ENCODE results near the gene STK35. TPM values are rescaled to one million over a fixed set of nuclear protein-coding genes. Genes with fewer than 3 reads are reported as not detected.

Gene STK35
- total and polyA plus RNA-seq, 9 of the 15 experiments (the other 6 are each of a cell fraction or from before 2014, with no cell fraction given), result 1.0 to 11.0 (median 6.3) TPM

DNA sequence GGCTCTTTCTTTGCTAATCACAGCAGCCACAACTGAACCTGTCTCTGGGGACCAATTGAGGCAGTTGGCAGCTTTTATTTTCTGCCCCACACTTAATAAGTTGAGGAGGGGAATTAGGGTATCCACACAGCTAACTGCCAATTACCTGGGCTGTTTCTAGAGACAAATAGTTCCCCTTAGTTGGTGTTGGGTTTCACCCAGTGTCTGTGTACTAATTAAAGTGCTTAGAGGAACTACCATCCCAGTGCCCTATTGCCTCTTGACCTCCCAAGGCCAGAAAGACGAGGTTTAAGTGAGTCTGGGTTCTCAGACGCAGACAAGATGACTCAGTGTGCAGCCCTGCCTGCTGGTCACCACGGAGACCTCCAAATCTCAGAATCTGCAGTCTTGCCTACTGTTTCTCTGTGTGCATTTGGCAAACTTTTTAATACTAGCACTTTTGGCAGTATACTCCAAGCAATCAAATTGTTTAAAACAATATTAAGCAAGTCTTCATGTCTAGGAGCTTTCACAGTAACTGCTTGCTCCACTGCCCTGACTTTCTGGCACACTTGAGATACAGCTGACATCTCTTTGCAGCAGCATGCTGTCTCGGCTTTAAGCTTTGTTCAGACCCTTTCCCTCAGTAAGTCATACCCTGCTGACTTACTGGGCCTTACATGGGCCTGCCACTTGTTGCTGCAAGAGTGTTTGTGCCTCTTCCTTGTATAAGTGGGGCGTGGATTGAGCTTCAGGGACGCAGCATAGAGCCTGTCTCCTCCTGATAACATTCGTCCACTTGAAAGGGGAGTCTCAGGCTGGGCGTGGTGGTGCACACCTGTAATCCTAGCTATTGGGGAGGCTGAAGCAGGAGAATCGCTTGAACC lies 31.9 kb downstream of the STK35 start (continued):
- TF ChIP-seq, protein P1, sequence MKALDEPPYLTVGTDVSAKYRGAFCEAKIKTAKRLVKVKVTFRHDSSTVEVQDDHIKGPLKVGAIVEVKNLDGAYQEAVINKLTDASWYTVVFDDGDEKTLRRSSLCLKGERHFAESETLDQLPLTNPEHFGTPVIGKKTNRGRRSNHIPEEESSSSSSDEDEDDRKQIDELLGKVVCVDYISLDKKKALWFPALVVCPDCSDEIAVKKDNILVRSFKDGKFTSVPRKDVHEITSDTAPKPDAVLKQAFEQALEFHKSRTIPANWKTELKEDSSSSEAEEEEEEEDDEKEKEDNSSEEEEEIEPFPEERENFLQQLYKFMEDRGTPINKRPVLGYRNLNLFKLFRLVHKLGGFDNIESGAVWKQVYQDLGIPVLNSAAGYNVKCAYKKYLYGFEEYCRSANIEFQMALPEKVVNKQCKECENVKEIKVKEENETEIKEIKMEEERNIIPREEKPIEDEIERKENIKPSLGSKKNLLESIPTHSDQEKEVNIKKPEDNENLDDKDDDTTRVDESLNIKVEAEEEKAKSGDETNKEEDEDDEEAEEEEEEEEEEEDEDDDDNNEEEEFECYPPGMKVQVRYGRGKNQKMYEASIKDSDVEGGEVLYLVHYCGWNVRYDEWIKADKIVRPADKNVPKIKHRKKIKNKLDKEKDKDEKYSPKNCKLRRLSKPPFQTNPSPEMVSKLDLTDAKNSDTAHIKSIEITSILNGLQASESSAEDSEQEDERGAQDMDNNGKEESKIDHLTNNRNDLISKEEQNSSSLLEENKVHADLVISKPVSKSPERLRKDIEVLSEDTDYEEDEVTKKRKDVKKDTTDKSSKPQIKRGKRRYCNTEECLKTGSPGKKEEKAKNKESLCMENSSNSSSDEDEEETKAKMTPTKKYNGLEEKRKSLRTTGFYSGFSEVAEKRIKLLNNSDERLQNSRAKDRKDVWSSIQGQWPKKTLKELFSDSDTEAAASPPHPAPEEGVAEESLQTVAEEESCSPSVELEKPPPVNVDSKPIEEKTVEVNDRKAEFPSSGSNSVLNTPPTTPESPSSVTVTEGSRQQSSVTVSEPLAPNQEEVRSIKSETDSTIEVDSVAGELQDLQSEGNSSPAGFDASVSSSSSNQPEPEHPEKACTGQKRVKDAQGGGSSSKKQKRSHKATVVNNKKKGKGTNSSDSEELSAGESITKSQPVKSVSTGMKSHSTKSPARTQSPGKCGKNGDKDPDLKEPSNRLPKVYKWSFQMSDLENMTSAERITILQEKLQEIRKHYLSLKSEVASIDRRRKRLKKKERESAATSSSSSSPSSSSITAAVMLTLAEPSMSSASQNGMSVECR (CRISPR knock-in tag; IDR thresholded peaks at IDR 0.05), result no peak

DNA sequence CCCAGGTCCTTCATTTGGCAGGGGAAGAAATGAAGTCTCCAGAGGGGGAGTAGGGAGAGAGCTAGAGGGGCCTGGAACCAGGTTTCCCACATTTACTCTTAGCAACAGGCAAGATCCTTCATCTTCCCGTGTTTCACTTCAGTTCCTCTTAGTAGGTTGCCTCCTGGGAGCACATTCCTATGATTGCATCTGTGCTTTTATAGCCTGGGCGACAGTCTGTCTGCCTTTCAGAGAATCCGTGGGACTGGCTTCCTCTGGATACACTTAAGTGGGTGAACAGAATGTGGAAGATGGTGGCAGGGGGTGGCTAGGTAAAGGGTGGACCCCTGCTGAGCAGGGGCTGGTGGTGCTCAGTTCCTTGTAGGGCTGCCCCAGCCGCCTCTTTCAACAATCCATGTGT lies 33.4 kb downstream of the STK35 start:
- H3K9me3 ChIP-seq (replicated peaks; ENCODE audit: control insufficient read depth, insufficient read depth, low read depth, low read length), result no peaks in the 10 kb centered on the region
- H3K9ac ChIP-seq (ENCODE audit: insufficient read depth in 1 of 2, low read depth in 2 of 2, low read length in 2 of 2), result no peak overlapping the region
- DNase-seq (ENCODE audit: extremely low read depth in 1 of 4, low spot score in 3 of 4) (no peak), ATAC-seq (no peak), FAIRE-seq (no peak)
- H3K4me1 ChIP-seq (replicated peaks in 1 of 2; ENCODE audit: control insufficient read depth in 2 of 2, insufficient read depth in 2 of 2, low read length in 2 of 2), result no peaks in the 10 kb centered on the region; a peak in 3 of 5 replicates
- H3K27ac ChIP-seq (ENCODE audit: extremely low read depth, low read depth, low read length), result no peak overlapping the region
- H3K4me3 ChIP-seq, result no peak overlapping the region
- ChIA-PET POLR2A (no interaction called here), CTCF (ENCODE audit: low intra/inter-chr PET ratio) (no interaction called here)
- intact Hi-C loops (cut with micrococcal nuclease) (no loop called here), in situ Hi-C loops (cut with MboI) (no loop called here)
- H3K4me2 ChIP-seq (ENCODE audit: insufficient read depth, low read length), result no peak overlapping the region
- peaks cover 11% of the 10 kb centered on the region for H3K79me2 ChIP-seq (ENCODE audit: control insufficient read depth, insufficient read depth, low read length)
- H4K20me1 ChIP-seq (replicated peaks; ENCODE audit: control insufficient read depth, insufficient read depth, low read length), result peaks cover 24% of the 10 kb centered on the region
- no peaks in the 10 kb centered on the region for H3K27me3 ChIP-seq (ENCODE audit: control insufficient read depth in 2 of 2, insufficient read depth in 2 of 2, low read length in 2 of 2)
- no peaks in the 10 kb centered on the region; the same call in 2 of the 3 replicates for H3K36me3 ChIP-seq (ENCODE audit: control insufficient read depth, insufficient read depth, low read length)
- H3K9me1 ChIP-seq (ENCODE audit: control insufficient read depth, insufficient read depth, low read length), result peaks cover 5% of the 10 kb centered on the region
- 85% methylated on average over 4 of the region's 4 CpGs for WGBS (ENCODE audit: insufficient coverage, low coverage, missing lambda C conversion rate)
- BruUV-seq (replicated peaks), result no TSS peak
- no peak overlapping the region for H2AFZ ChIP-seq (ENCODE audit: low read depth, low read length)
- TF ChIP-seq ZNF146 (CRISPR knock-in tag; IDR thresholded peaks at IDR 0.05; ENCODE audit: unreplicated experiment) (no peak), ATF7 (IDR thresholded peaks at IDR 0.05) (no peak), ZNF274 (IDR thresholded peaks at IDR 0.05; ENCODE audit: borderline replicate concordance, low read depth, low read length) (no peak), ZNF431 (CRISPR knock-in tag; IDR thresholded peaks at IDR 0.05) (no peak)
- TF ChIP-seq, protein P2, sequence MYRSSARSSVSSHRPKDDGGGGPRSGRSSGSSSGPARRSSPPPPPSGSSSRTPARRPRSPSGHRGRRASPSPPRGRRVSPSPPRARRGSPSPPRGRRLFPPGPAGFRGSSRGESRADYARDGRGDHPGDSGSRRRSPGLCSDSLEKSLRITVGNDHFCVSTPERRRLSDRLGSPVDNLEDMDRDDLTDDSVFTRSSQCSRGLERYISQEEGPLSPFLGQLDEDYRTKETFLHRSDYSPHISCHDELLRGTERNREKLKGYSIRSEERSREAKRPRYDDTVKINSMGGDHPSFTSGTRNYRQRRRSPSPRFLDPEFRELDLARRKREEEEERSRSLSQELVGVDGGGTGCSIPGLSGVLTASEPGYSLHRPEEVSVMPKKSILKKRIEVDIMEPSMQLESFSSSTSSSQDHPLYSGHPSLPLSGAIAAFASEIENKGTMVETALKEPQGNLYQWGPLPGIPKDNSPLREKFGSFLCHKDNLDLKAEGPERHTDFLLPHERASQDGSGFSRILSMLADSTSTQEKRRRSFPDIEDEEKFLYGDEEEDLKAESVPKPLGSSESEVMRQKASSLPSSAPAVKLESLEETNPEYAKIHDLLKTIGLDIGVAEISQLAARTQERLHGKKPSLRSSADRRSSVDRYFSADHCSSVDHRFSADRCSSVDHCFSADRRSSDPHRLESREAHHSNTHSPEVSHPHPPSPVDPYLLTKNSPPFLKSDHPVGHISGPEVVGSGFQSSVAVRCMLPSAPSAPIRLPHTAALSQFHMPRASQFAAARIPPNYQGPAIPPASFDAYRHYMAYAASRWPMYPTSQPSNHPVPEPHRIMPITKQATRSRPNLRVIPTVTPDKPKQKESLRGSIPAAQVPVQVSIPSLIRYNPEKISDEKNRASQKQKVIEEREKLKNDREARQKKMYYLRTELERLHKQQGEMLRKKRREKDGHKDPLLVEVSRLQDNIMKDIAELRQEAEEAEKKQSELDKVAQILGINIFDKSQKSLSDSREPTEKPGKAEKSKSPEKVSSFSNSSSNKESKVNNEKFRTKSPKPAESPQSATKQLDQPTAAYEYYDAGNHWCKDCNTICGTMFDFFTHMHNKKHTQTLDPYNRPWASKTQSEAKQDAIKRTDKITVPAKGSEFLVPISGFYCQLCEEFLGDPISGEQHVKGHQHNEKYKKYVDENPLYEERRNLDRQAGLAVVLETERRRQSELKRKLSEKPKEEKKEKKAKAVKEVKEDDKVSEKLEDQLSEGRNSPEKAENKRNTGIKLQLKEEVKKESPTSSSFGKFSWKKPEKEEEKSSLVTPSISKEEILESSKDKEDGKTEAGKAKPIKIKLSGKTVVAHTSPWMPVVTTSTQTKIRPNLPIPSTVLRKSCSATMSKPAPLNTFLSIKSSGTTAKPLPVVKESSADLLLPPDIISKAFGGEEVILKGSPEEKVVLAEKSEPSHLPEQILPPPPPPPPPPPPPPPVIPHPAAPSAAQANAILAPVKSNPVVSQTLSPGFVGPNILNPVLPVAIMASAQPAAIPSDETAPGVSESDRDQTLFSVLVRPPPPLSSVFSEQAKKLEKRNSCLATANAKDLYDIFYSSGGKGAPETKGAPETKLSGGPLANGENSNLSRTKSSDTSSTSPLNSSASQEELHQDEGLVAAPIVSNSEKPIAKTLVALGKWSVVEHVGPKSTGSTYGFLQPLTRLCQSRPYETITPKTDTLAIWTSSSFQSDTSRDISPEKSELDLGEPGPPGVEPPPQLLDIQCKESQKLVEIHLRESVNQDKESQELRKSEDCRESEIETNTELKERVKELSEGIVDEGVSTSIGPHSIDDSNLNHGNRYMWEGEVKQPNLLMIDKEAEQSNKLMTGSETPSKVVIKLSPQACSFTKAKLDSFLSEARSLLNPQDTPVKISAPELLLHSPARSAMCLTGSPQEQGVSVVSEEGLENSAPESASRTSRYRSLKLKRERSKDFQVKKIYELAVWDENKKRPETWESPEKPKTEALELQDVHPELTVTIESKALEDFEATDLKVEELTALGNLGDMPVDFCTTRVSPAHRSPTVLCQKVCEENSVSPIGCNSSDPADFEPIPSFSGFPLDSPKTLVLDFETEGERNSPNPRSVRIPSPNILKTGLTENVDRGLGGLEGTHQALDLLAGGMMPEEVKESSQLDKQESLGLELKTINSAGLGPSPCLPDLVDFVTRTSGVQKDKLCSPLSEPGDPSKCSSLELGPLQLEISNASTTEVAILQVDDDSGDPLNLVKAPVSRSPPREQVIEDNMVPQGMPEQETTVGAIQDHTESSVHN (IDR thresholded peaks at IDR 0.05; ENCODE audit: borderline replicate concordance in 1 of 2, low read depth in 1 of 2), result no peak
